COLO829 (cell line): ENCODE data around the gene MPPED1.

Experiments used
- DNase-seq: peaks from one replicate; pipeline ENCODE4 v3.0.0; 2012; ENCODE audit warnings: low spot score

Gene MPPED1

GRCh38 chr22:43448048-43448447, 36.2 kb downstream of the MPPED1 start:
- no peak for DNase-seq

- peak; percentile 50 for DNase-seq
Measured at GRCh38 chr22:43449205-43449830, 37.5 kb downstream of the MPPED1 start.

- DNase-seq: no peak
Measured at GRCh38 chr22:43449831-43450225, 38.0 kb downstream of the MPPED1 start.

GRCh38 chr22:43451371-43452050, 39.7 kb downstream of the MPPED1 start:
- no peak for DNase-seq

GRCh38 chr22:43455846-43456245, 44.0 kb downstream of the MPPED1 start:
- no peak for DNase-seq

GRCh38 chr22:43457002-43457401, 45.2 kb downstream of the MPPED1 start:
- no peak for DNase-seq

GRCh38 chr22:43462701-43463100, 50.9 kb downstream of the MPPED1 start:
- DNase-seq: no peak

GRCh38 chr22:43464809-43465208, 53.0 kb downstream of the MPPED1 start:
- DNase-seq: no peak

GRCh38 chr22:43465291-43466015, 53.6 kb downstream of the MPPED1 start:
- no peak for DNase-seq

- no peak for DNase-seq
Measured at GRCh38 chr22:43466710-43467109, 54.9 kb downstream of the MPPED1 start.

GRCh38 chr22:43467216-43467940, 55.6 kb downstream of the MPPED1 start:
- no peak for DNase-seq

GRCh38 chr22:43470253-43470652, 58.4 kb downstream of the MPPED1 start:
- no peak for DNase-seq

GRCh38 chr22:43470941-43471585, 59.2 kb downstream of the MPPED1 start:
- no peak for DNase-seq

- DNase-seq: no peak
Measured at GRCh38 chr22:43471606-43472135, 59.9 kb downstream of the MPPED1 start.

GRCh38 chr22:43473031-43473430, 61.2 kb downstream of the MPPED1 start:
- DNase-seq: no peak

GRCh38 chr22:43473441-43473840, 61.6 kb downstream of the MPPED1 start:
- DNase-seq: no peak

- no peak for DNase-seq
Measured at GRCh38 chr22:43474161-43475101, 62.6 kb downstream of the MPPED1 start.

GRCh38 chr22:43475549-43476076, 63.8 kb downstream of the MPPED1 start:
- no peak for DNase-seq

GRCh38 chr22:43476341-43476740, 64.5 kb downstream of the MPPED1 start:
- DNase-seq: no peak
